Astrocyte (in vitro differentiated cells and primary cell): ENCODE measurements around the gene LRRC4C.

Experiments used
- CTCF ChIP-seq: IDR thresholded peaks from 2 replicates; pipeline ENCODE4 v1.5.1; 2011; ENCODE audit warnings: low read depth, mild to moderate bottlenecking, inconsistent platforms, low read length, moderate library complexity; ENCODE audit not compliant: insufficient read depth
- EZH2 ChIP-seq: IDR thresholded peaks from 2 replicates; pipeline ENCODE4 v1.6.1; 2012; ENCODE audit warnings: mild to moderate bottlenecking, low read length, inconsistent platforms; ENCODE audit not compliant: insufficient read depth

- TF ChIP-seq CTCF: no peak
- TF ChIP-seq EZH2: no peak
These were observed 839.8 kb downstream of the LRRC4C start for GRCh38 chr11:40619654-40620053.
